ENCODE results near the gene CCDC149. TPM values are rescaled to one million over a fixed set of nuclear protein-coding genes. Genes with fewer than 3 reads are reported as not detected.

CCDC149 gene
- polyA plus RNA-seq, 1 experiment, result 13.9 TPM

DNA sequence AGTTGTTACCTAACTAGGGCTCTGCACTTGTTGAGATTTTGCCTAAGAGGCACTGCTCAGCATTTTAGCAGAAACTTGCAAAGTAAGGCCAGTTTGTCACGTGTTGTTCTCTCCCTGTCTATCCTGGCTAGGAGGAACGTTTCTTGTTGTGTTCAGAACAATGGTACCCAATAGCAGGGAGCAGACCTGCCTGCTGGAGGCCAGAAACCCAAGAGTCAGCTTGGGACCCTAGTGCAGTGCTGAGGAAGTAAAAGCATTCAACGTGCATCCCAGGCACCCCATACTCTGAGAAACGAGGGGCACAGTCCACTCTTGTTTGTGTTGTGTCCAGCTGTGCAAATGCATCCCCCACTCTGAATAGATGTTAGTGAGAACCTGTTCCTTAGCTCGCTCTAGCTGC, 75.1 kb downstream of the CCDC149 start:
- Histone ChIP-seq H3K4me3 (ENCODE audit: low read depth, low read length) (no peak overlapping the region), H3K9me3 (ENCODE audit: control insufficient read depth, insufficient read depth, low read length) (no peaks in the 10 kb centered on the region), H3K27me3 (ENCODE audit: control insufficient read depth, insufficient read depth, low read length) (no peaks in the 10 kb centered on the region), H3K27ac (ENCODE audit: low read depth, low read length) (no peak overlapping the region)
- TF ChIP-seq, protein P1, sequence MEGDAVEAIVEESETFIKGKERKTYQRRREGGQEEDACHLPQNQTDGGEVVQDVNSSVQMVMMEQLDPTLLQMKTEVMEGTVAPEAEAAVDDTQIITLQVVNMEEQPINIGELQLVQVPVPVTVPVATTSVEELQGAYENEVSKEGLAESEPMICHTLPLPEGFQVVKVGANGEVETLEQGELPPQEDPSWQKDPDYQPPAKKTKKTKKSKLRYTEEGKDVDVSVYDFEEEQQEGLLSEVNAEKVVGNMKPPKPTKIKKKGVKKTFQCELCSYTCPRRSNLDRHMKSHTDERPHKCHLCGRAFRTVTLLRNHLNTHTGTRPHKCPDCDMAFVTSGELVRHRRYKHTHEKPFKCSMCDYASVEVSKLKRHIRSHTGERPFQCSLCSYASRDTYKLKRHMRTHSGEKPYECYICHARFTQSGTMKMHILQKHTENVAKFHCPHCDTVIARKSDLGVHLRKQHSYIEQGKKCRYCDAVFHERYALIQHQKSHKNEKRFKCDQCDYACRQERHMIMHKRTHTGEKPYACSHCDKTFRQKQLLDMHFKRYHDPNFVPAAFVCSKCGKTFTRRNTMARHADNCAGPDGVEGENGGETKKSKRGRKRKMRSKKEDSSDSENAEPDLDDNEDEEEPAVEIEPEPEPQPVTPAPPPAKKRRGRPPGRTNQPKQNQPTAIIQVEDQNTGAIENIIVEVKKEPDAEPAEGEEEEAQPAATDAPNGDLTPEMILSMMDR (IDR thresholded peaks at IDR 0.05; ENCODE audit: low read depth, low read length), result no peak
- ChIA-PET CTCF (interaction anchor here (0.5 kb wide), 1 partner anchor 29 kb away, joined by 8 read pairs; no protein-coding TSS in a partner anchor), POLR2A (no interaction called here)
- DNase-seq (ENCODE audit: low read depth, low spot score), result no peak

DNA sequence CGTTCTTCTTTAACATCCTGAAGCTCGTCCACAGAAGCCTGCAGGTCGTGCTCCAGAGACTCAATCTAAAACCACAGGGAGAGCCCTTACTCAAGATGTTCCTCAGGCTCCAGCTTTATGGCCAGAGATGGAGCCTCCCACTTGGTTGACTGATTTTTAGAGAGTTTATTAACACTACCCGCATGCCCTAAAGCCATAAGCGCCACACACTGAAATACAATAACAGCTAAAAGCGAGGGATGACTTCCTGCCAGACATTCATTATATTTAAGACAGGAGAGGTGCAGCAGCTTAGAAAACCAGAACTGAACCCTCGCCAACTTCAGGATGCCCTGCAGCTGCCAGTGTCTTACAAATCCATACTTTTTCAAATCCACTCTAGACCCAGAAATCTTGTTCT, 75.5 kb downstream of the CCDC149 start:
- POLR2A ChIA-PET, result no interaction called here
- Histone ChIP-seq H3K9me3 (ENCODE audit: control insufficient read depth, insufficient read depth, low read length) (no peaks in the 10 kb centered on the region), H3K4me3 (ENCODE audit: low read depth, low read length) (no peak overlapping the region), H3K27me3 (ENCODE audit: control insufficient read depth, insufficient read depth, low read length) (no peaks in the 10 kb centered on the region), H3K27ac (ENCODE audit: low read depth, low read length) (no peak overlapping the region)
- TF ChIP-seq, protein P1 (IDR thresholded peaks at IDR 0.05; ENCODE audit: low read depth, low read length), result no peak
- DNase-seq (ENCODE audit: low read depth, low spot score), result no peak
- CTCF ChIA-PET, result interaction anchor here (0.5 kb wide), 1 partner anchor 29 kb away, joined by 8 read pairs; no protein-coding TSS in a partner anchor

DNA sequence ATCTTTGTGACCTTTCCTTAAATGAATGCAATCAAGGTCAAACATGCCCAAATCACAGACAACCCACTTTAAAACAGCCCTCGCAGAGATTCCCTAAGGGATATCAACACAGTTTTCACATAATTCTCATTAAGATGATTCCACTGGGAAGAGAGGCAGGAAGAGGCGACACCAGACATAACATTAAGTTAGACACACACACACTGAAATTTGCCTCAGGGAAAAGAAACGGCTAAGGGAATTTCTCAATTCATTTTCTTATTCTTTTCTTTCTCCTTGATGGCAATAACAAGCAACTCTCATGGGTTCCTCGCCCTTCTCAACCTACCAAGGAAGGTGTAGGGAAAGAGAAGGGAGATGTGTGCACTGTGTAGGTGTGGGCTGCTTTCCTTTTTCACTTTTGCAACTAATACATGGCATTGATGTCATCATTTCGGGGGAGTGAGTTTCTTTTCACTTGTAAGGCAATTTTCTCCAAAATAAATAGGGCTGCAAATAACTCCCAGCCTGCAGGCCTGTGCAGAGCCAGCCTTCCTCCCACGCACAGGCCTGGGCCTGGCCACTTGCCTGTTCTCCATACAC, 76.1 kb downstream of the CCDC149 start:
- Histone ChIP-seq H3K4me3 (ENCODE audit: low read depth, low read length) (no peak overlapping the region), H3K9me3 (ENCODE audit: control insufficient read depth, insufficient read depth, low read length) (no peaks in the 10 kb centered on the region), H3K27me3 (ENCODE audit: control insufficient read depth, insufficient read depth, low read length) (no peaks in the 10 kb centered on the region), H3K27ac (ENCODE audit: low read depth, low read length) (no peak overlapping the region)
- DNase-seq (ENCODE audit: low read depth, low spot score), result no peak
- ChIA-PET CTCF (no interaction called here), POLR2A (no interaction called here)
- TF ChIP-seq, protein P1 (IDR thresholded peaks at IDR 0.05; ENCODE audit: low read depth, low read length), result no peak

DNA sequence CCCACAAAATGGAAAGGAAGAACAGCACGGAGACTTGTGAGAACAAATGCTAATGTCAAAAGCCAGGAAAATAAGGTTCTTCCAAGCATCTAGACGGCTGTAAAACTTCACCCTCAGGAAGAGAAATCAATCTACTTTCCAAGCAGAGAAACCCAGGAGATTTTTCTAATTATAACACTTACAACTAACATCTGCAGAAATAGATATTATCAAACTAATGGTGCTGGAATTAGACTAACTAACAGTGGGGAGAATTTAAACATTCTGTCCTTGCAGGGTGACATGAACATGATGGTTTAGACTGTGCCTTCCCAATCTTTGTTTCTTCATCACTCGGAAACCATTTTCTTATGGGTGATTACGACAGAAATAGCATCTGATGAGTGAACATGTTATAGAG, 77.1 kb downstream of the CCDC149 start:
- ChIA-PET CTCF (no interaction called here), POLR2A (no interaction called here)
- TF ChIP-seq, protein P1 (IDR thresholded peaks at IDR 0.05; ENCODE audit: low read depth, low read length), result no peak
- Histone ChIP-seq H3K4me3 (ENCODE audit: low read depth, low read length) (no peak overlapping the region), H3K27me3 (ENCODE audit: control insufficient read depth, insufficient read depth, low read length) (no peaks in the 10 kb centered on the region), H3K27ac (ENCODE audit: low read depth, low read length) (no peak overlapping the region), H3K9me3 (ENCODE audit: control insufficient read depth, insufficient read depth, low read length) (no peaks in the 10 kb centered on the region)
- no peak for DNase-seq (ENCODE audit: low read depth, low spot score)

DNA sequence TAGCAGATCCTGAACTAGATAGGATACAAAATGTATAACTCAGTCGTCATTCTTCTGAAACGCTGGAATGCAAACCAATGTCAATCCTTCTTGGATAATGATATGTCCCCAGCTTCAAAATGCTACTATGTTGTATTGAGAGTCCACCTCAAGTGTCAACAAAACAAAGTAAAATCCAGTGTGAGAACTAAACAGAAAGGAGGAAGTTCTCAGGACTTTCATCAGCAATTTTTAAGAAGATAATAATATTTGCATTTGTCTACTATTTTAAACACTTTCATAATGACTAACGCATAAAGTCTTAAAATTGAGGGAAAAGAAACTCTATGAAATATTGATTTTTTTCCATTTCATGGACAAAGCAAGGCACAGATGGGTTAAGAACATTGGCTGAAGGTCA, 81.2 kb downstream of the CCDC149 start:
- no peaks in the 10 kb centered on the region for H3K27me3 ChIP-seq (ENCODE audit: control insufficient read depth, insufficient read depth, low read length)
- ChIA-PET CTCF (no interaction called here), POLR2A (no interaction called here)
- no peaks in the 10 kb centered on the region for H3K9me3 ChIP-seq (ENCODE audit: control insufficient read depth, insufficient read depth, low read length)
- no peak for DNase-seq (ENCODE audit: low read depth, low spot score)
- H3K27ac ChIP-seq (ENCODE audit: low read depth, low read length), result no peak overlapping the region
- TF ChIP-seq, protein P1 (IDR thresholded peaks at IDR 0.05; ENCODE audit: low read depth, low read length), result no peak
- H3K4me3 ChIP-seq (ENCODE audit: low read depth, low read length), result no peak overlapping the region
